HCT116 (cell line): Measurements from ENCODE around the gene ACD. TPM values are rescaled to one million over a fixed set of nuclear protein-coding genes. Genes with fewer than 3 reads are reported as not detected.

Experiments
- ATAC-seq: fragments of 200-7000 bp; cut with Tn5 transposase; 2 replicates; pipeline ENCODE4 v1.9.1; 2020; ENCODE audit warnings: mild to moderate bottlenecking, moderate library complexity
- BruUV-seq: library from RNA; stranded (reverse); fragments of 400-500 nt; replicated peaks from 2 replicates; lab custom pipeline; 2021; lab: Mats Ljungman, UMichigan
- CTCF ChIA-PET: fragments of 300-600 bp; sonication (Branson Sonifier 250); formaldehyde crosslinking; loops from one replicate; lab custom pipeline; 2021; ENCODE audit warnings: antibody characterized with exemption; lab: Charles Lee
- POLR2A ChIA-PET: fragments of 300-600, 350-600 bp; sonication (Branson Sonifier 250); formaldehyde crosslinking; loops from one replicate; lab custom pipeline; 2021; ENCODE audit warnings: antibody characterized with exemption; lab: Charles Lee
- RAD21 ChIA-PET, 2 experiments: fragments of 300-600 bp; sonication (Branson Sonifier 250); formaldehyde crosslinking; loops; one replicate each; lab custom pipeline; 2023; ENCODE audit warnings: low total read pairs in 2 of 2; ENCODE audit not compliant: uncharacterized antibody in 2 of 2, unreplicated experiment in 2 of 2, low non-redundant PET in 1 of 2; lab: Charles Lee
- DNase-seq: peaks from one replicate; pipeline ENCODE4 v3.0.0-alpha.2; 2010; ENCODE audit warnings: low read depth, low spot score
- H2AFZ ChIP-seq: fragments of 200-600 bp; shearing (Covaris generic), sonication (generic); 2 replicates; pipeline ENCODE4 v1.6.1; 2017; ENCODE audit warnings: low read depth, mixed run types, mixed read lengths, antibody characterized with exemption, low read length; ENCODE audit not compliant: poor library complexity, severe bottlenecking
- H3K27ac ChIP-seq: 2 replicates; pipeline ENCODE4 v1.5.1; 2012; ENCODE audit warnings: low read depth, low read length
- H3K27me3 ChIP-seq: fragments of 200-600 bp; sonication (generic); 2 replicates; pipeline ENCODE4 v1.6.1; 2016; ENCODE audit warnings: mixed run types, low read length, mixed read lengths; ENCODE audit not compliant: insufficient read depth
- H3K36me3 ChIP-seq, 2 experiments: fragments of 200-500 bp in 1 of 2; fragments of 200-600 bp in 1 of 2; sonication (Bioruptor generic) in 1 of 2; sonication (generic) in 1 of 2; 2 replicates each; pipeline versions ENCODE4 v1.5.1 to v1.6.1; 2014 to 2016; ENCODE audit warnings: low read length in 2 of 2, inconsistent platforms in 1 of 2, mixed read lengths in 1 of 2, mixed run types in 1 of 2; ENCODE audit not compliant: insufficient read depth in 2 of 2, control insufficient read depth in 1 of 2
- H3K4me1 ChIP-seq, 2 experiments: fragments of 200-600 bp in 1 of 2; sonication (generic) in 1 of 2; 2 replicates each; pipeline versions ENCODE4 v1.5.1 to v1.6.1; 2012 to 2017; ENCODE audit warnings: low read length in 2 of 2, inconsistent platforms in 1 of 2, mild to moderate bottlenecking in 1 of 2, mixed read lengths in 1 of 2, mixed run types in 1 of 2, moderate library complexity in 1 of 2; ENCODE audit not compliant: insufficient read depth in 2 of 2, control insufficient read depth in 1 of 2
- H3K4me2 ChIP-seq: fragments of 200-600 bp; sonication (generic); 2 replicates; pipeline ENCODE4 v1.6.1; 2017; ENCODE audit warnings: mixed run types, low read length, mixed read lengths
- H3K4me3 ChIP-seq, 2 experiments: fragments of 200-600 bp in 1 of 2; sonication (generic) in 1 of 2; replicated peaks in 1 of 2; 2 replicates each; pipeline ENCODE4 v1.5.1; 2011 to 2016; ENCODE audit warnings: low read length in 2 of 2, control low read depth in 1 of 2, low read depth in 1 of 2, mild to moderate bottlenecking in 1 of 2, mixed read lengths in 1 of 2, mixed run types in 1 of 2
- H3K79me2 ChIP-seq: fragments of 200-600 bp; sonication (generic); 2 replicates; pipeline ENCODE4 v1.6.1; 2017; ENCODE audit warnings: mild to moderate bottlenecking, mixed run types, low read length, moderate library complexity, mixed read lengths; ENCODE audit not compliant: insufficient read depth
- H3K9ac ChIP-seq: fragments of 200-600 bp; sonication (generic); 2 replicates; pipeline ENCODE4 v1.6.1; 2016; ENCODE audit warnings: low read length, mixed read lengths
- H3K9me2 ChIP-seq: fragments of 200-600 bp; sonication (generic), shearing (Covaris generic); 2 replicates; pipeline ENCODE4 v1.6.1; 2017; ENCODE audit warnings: mixed run types, mild to moderate bottlenecking, moderate library complexity; ENCODE audit not compliant: insufficient read depth
- H3K9me3 ChIP-seq, 2 experiments: fragments of 200-500 bp in 1 of 2; fragments of 200-600 bp in 1 of 2; sonication (Bioruptor generic) in 1 of 2; sonication (generic) in 1 of 2; 2 replicates each; pipeline ENCODE4 v1.6.1; 2014 to 2017; ENCODE audit warnings: low read length in 2 of 2, mixed read lengths in 2 of 2, inconsistent platforms in 1 of 2, low read depth in 1 of 2, mild to moderate bottlenecking in 1 of 2, mixed run types in 1 of 2, moderate library complexity in 1 of 2; ENCODE audit not compliant: control insufficient read depth in 1 of 2, insufficient read depth in 1 of 2
- H4K20me1 ChIP-seq: fragments of 200-600 bp; sonication (generic), shearing (Covaris generic); 2 replicates; pipeline ENCODE4 v1.6.1; 2017; ENCODE audit warnings: mixed run types, mild to moderate bottlenecking, moderate library complexity; ENCODE audit not compliant: insufficient read depth
- ATF3 ChIP-seq: IDR thresholded peaks from 2 replicates; pipeline ENCODE4 v1.6.1; 2012
- CBX3 ChIP-seq: IDR thresholded peaks from 2 replicates; pipeline ENCODE4 v1.6.1; 2012; ENCODE audit warnings: low read depth
- CEBPB ChIP-seq: IDR thresholded peaks from 2 replicates; pipeline ENCODE4 v1.6.1; 2012; ENCODE audit warnings: low read depth
- ELF1 ChIP-seq: IDR thresholded peaks from 2 replicates; pipeline ENCODE4 v1.6.1; 2012; ENCODE audit warnings: low read depth, borderline replicate concordance
- EZH2 ChIP-seq: fragments of 200-600 bp; sonication (generic); IDR thresholded peaks from 2 replicates; pipeline ENCODE4 v1.6.1; 2017; ENCODE audit warnings: antibody characterized with exemption, mixed run types
- JUND ChIP-seq: IDR thresholded peaks from 2 replicates; pipeline ENCODE4 v1.6.1; 2012
- POLR2A ChIP-seq: IDR thresholded peaks from 2 replicates; pipeline ENCODE4 v1.7.0; 2011; ENCODE audit warnings: borderline replicate concordance; ENCODE audit not compliant: insufficient read depth, insufficient read length; ENCODE audit errors: extremely low read depth
- POLR2AphosphoS5 ChIP-seq: IDR thresholded peaks from 2 replicates; pipeline ENCODE4 v1.6.1; 2011; ENCODE audit warnings: mild to moderate bottlenecking, low read depth, low read length, moderate library complexity
- RAD21 ChIP-seq: IDR thresholded peaks from 2 replicates; pipeline ENCODE4 v1.6.1; 2012; ENCODE audit warnings: low read depth, mild to moderate bottlenecking
- REST ChIP-seq: IDR thresholded peaks from 2 replicates; pipeline ENCODE4 v1.6.1; 2012; ENCODE audit warnings: low read depth
- SP1 ChIP-seq: IDR thresholded peaks from 2 replicates; pipeline ENCODE4 v1.6.1; 2012; ENCODE audit warnings: low read depth
- SRF ChIP-seq: IDR thresholded peaks from 2 replicates; pipeline ENCODE4 v1.6.1; 2012; ENCODE audit warnings: low read depth
- YY1 ChIP-seq: IDR thresholded peaks from 2 replicates; pipeline ENCODE4 v1.6.1; 2011; ENCODE audit warnings: low read length, low read depth, moderate library complexity, mild to moderate bottlenecking; ENCODE audit not compliant: insufficient replicate concordance; ENCODE audit errors: extremely low read depth
- intact Hi-C: fragments of 100-400 bp; cut with micrococcal nuclease; formaldehyde crosslinking; loops from 2 replicates; pipeline ENCODE4 v1.10.0; 2022
- total RNA-seq: library from RNA; stranded (reverse); gene quantifications from one replicate; pipeline ENCODE4 v1.2.1, GENCODE V29; 2021; ENCODE audit not compliant: unreplicated experiment

The ACD gene
- total RNA-seq, 1 experiment from 2014 or later = 53.8 TPM

- H3K9me2 ChIP-seq = no peaks in the 10 kb centered on the region
- H3K9me3 ChIP-seq = no peaks in the 10 kb centered on the region
- no peaks in the 10 kb centered on the region for H4K20me1 ChIP-seq
- no peak overlapping the region for H3K9ac ChIP-seq
- H3K4me3 ChIP-seq = no peak overlapping the region
- RAD21 ChIA-PET = no interaction called here
- DNase-seq (no peak), ATAC-seq (no peak)
- peaks cover 12 to 20% of the 10 kb centered on the region in 2 experiments; a peak in 3 of 4 replicates for H3K36me3 ChIP-seq
- no peak overlapping the region for H2AFZ ChIP-seq
- CTCF ChIA-PET = interaction anchor here (1.0 to 1.6 kb wide), 3 partner anchors 80 to 121 kb away, joined by 3 to 5 read pairs (median 4); partner anchors contain the start of gene CTCF
- no peak overlapping the region for H3K27ac ChIP-seq
- H3K27me3 ChIP-seq = no peaks in the 10 kb centered on the region
- POLR2A ChIA-PET = no interaction called here
- no peaks in the 10 kb centered on the region for H3K79me2 ChIP-seq
- H3K4me2 ChIP-seq = no peak overlapping the region
- intact Hi-C loops = no loop called here
- BruUV-seq = no TSS peak
- peaks cover 0 to 4% of the 10 kb centered on the region in 2 experiments; a peak in 1 of 4 replicates for H3K4me1 ChIP-seq
- no peak for TF ChIP-seq SRF
- peak; percentile 15; the same call in 1 of the 2 replicates for TF ChIP-seq RAD21
Measured at GRCh38 chr16:67641779-67642708, 18.0 kb downstream of the ACD start.

- Histone ChIP-seq H2AFZ (no peak overlapping the region), H3K4me1 (no peaks in the 10 kb centered on the region), H3K36me3 (peaks cover 20 to 30% of the 10 kb centered on the region in 2 experiments; a peak in 3 of 4 replicates), H3K4me3 (no peak overlapping the region), H3K4me2 (no peak overlapping the region), H3K79me2 (peaks cover 6% of the 10 kb centered on the region; the same call in 1 of the 2 replicates), H3K9me2 (no peaks in the 10 kb centered on the region), H3K27me3 (no peaks in the 10 kb centered on the region)
- intact Hi-C loops = no loop called here
- CTCF ChIA-PET = no interaction called here
- no peak for ATAC-seq
- BruUV-seq = no TSS peak
- DNase-seq = no peak
- POLR2A ChIA-PET = no interaction called here
- TF ChIP-seq REST = no peak
- TF ChIP-seq SRF = no peak
- no peak for TF ChIP-seq JUND
- TF ChIP-seq CBX3 = no peak
- no peak for TF ChIP-seq YY1
- TF ChIP-seq SP1 = no peak
- no peak for TF ChIP-seq RAD21
- TF ChIP-seq ATF3 = no peak
- no peak for TF ChIP-seq POLR2AphosphoS5
- no peak for TF ChIP-seq CEBPB
- TF ChIP-seq POLR2A = no peak
- TF ChIP-seq EZH2 = no peak
- no peak for TF ChIP-seq ELF1
- TF ChIP-seq, all 23 proteins: peak for 0
- H3K9me3 ChIP-seq = no peaks in the 10 kb centered on the region
- H3K27ac ChIP-seq = no peak overlapping the region
- H3K9ac ChIP-seq = no peak overlapping the region
- H4K20me1 ChIP-seq = peaks cover 4% of the 10 kb centered on the region; the same call in 1 of the 2 replicates
- RAD21 ChIA-PET = no interaction called here
Measured at GRCh38 chr16:67637625-67638024, 22.4 kb downstream of the ACD start.
